GM12801 (cell line): Measurements from ENCODE around the gene EPHB6.

ENCODE experiments used
- TF ChIP-seq, protein P1 (sequence below): IDR thresholded peaks from one replicate; pipeline ENCODE4 v1.5.1; 2011; ENCODE audit warnings: control low read depth; ENCODE audit not compliant: insufficient read length; ENCODE audit errors: extremely low read depth

EPHB6 gene

DNA sequence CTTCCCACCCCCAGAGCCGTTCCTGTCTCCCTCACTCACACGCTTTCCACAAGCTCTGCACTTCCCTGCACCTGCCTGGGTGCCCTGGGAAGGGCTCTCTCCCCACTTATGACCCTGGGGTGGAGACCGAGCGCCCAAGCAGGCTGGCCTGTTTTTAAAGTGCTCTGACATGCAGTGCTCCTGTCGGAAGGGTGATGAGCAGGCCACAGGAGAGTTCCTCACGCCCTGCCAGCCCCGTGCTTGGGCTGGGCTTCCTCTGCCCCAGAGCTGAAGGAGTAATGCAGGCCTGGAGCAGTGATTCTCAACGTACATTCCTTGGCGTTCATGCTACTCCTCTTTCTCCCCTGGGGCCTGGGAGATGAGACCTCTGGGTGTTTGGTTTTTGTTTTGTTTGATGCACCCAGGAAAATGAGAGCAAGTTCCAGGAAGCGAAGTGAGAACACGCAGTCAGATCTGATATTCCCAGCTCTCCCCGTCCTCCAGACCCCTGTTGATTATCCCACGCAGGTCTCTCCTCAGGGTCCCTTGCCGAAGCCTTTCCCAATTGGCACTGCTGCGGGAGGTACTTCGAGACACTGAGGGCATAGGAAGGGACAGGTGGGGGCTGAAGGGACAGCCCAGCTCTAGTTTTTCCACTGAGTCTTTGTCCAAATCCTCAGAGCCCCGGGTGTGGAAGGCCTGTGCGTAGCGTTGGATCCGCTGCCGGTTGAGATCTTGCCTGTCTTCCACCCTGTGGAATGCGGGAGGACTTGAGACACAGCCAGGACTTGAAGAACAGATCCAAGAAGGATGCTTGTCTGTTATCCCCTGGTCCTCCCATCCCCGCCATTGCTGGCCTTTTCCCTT is 16.6 kb downstream of the EPHB6 start:
- TF ChIP-seq, protein P1, sequence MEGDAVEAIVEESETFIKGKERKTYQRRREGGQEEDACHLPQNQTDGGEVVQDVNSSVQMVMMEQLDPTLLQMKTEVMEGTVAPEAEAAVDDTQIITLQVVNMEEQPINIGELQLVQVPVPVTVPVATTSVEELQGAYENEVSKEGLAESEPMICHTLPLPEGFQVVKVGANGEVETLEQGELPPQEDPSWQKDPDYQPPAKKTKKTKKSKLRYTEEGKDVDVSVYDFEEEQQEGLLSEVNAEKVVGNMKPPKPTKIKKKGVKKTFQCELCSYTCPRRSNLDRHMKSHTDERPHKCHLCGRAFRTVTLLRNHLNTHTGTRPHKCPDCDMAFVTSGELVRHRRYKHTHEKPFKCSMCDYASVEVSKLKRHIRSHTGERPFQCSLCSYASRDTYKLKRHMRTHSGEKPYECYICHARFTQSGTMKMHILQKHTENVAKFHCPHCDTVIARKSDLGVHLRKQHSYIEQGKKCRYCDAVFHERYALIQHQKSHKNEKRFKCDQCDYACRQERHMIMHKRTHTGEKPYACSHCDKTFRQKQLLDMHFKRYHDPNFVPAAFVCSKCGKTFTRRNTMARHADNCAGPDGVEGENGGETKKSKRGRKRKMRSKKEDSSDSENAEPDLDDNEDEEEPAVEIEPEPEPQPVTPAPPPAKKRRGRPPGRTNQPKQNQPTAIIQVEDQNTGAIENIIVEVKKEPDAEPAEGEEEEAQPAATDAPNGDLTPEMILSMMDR = no peak

DNA sequence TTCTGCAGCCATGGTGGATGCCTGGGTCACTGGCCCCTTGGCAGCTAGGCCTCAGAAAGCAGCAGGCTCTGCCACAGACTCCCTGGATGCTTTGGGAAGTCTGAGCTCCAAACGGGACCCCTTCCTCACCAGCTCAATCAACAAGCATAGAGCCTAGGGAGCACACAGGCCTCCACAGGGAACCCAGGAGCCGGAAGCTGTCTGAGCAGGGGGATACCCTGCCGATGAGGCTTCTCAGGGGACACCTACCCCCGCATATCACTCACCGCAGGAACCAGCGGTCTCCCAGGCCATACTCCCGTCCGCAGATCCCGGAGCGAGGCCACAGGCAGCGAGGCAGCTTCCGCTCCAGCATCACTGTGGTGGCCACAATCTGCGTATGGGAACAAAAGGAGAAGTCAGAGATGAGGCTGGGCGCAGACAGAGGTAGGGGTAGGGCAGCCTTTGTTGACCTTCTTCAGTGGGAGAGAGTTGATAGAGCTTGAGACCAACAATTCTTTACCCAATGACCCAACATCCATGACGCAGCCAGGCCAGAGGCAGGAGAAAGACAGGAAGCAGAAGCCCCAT is 17.3 kb downstream of the EPHB6 start:
- TF ChIP-seq, protein P1 = no peak

DNA sequence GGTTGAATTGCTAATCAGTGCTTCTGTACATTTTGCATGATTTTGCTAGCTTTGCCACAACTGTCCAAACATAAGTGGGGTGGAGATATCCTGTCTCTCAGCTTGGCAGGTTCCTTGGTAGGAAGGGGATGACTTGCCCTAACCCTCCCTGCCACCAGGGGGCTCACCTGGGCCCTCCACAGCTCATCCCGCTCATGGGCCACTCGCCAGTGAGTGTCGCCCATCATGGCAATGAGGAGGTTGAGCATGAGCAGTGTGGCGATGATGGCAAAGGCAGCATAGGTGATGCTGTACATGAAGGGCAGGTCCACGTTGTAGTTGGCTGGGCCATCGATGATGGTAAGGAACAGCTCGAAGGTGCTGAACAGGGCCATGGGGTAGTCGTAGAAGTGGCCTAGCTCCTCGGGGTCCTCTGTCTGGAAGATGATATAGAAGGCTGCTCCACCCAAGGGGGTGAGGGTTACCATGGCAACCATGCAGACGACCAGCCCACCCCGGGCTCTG is 18.5 kb downstream of the EPHB6 start:
- TF ChIP-seq, protein P1 = no peak

DNA sequence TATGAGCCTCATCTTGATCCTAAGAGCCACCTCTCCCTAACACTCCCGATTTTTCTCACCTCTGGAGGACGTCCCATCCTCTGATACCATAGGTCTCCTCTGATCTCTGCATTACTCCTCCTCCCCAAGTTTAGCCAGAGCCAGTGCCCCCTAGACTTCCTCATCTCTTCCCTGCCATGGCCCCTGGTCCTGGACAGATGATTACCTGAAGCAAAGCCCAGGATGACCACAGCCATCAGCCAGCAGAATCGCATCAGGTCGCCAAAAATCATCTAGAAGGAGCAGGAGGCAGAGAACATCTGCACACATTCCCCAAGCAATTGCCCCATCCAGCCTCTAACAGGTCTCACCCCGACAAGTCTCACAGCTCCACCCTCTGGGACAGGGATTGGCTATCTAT is 19.0 kb downstream of the EPHB6 start:
- TF ChIP-seq, protein P1 = no peak

DNA sequence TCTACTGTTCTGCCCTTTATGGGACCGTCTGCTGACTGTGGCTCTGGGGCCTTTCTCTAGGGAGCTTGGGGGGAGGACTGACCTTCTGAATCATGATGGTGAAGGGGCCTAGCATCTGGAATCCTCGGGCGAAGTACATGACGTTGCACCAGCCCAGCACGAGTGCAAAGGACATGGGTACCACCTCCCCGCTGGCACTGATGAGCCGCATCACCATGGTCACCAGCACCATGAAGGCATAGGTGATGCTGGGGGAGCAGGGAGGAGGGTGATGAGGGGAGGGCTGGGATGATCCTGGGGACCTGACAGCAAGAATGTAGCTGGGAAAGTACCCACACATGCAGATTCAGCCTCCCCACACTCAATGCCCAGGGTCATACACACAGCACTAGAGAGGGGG is 19.5 kb downstream of the EPHB6 start:
- TF ChIP-seq, protein P1 = no peak

DNA sequence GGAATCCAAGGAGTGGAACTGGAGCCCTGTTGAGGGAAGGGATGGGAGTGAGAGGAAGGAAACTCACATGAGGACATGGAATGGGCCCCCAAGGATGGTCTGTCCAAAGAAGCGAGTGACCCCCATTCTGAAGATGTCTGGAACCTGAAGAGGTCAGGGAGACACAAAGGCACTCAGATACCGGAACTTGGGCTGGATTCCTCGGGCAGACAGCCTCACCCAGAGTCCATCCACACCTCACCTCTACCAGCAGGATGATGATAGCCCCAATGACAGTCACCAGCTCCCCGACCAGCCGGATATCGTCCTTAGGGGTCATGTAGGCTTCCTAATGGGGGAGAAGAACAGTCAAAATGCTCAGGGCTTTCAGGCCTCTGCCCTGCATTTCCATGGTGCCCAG is 20.0 kb downstream of the EPHB6 start:
- TF ChIP-seq, protein P1 = no peak

DNA sequence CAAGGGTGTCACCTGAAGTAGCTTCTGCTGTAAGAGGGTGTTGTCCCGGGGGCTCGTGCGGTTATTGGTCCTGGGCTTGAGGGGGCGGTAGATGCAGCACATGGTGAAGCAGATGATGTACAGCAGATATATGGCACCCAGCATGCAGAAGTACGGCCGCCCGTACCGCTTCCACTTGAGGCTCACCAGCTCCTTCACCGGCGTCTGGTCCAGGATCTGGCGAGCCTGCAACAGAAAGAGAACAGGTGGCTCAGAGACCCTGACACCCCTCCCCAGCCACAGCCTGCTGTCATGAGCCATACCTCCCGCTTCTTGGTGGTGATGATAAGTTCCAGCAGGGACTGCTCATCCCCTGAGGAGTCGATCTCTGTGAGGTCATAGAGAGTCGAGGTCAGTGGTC is 20.6 kb downstream of the EPHB6 start:
- TF ChIP-seq, protein P1 = no peak
